BJ (cell line): Measurements from ENCODE around the gene CDON. TPM values are rescaled to one million over a fixed set of nuclear protein-coding genes. Genes with fewer than 3 reads are reported as not detected.

Source experiments
- CTCF ChIA-PET: fragments of 350-600 bp; formaldehyde crosslinking; extraction: SDS; loops from one replicate; lab custom pipeline; 2021; ENCODE audit warnings: antibody characterized with exemption, inconsistent platforms; lab: Yijun Ruan, JAX
- POLR2A ChIA-PET: fragments of 300-600 bp; sonication (Branson Sonifier 250); formaldehyde crosslinking; extraction: SDS; loops from one replicate; lab custom pipeline; 2021; ENCODE audit warnings: antibody characterized with exemption; lab: Charles Lee
- DNase-seq: peaks from one replicate; pipeline ENCODE4 v3.0.0-alpha.2; 2011; ENCODE audit warnings: low read depth
- H3K27me3 ChIP-seq: 2 replicates; pipeline ENCODE4 v1.6.0; 2011; ENCODE audit warnings: low read length; ENCODE audit not compliant: control insufficient read depth, insufficient read depth
- H3K36me3 ChIP-seq: 2 replicates; pipeline ENCODE4 v1.5.1; 2011; ENCODE audit warnings: low read length; ENCODE audit not compliant: control insufficient read depth, insufficient read depth
- H3K4me3 ChIP-seq: 2 replicates; pipeline ENCODE4 v1.5.1; 2011; ENCODE audit warnings: low read depth, mild to moderate bottlenecking, control low read depth, low read length
- polyA plus RNA-seq: library from polyadenylated mRNA; depleted of rRNA; stranded (reverse); fragments of >200 nt; gene quantifications from 2 replicates; pipeline ENCODE4 v1.2.3, GENCODE V29; 2011
- TF ChIP-seq, protein P1 (sequence below): IDR thresholded peaks from 2 replicates; pipeline ENCODE4 v1.5.1; 2011; ENCODE audit warnings: low read depth, mild to moderate bottlenecking, control low read depth, inconsistent platforms, low read length, moderate library complexity; ENCODE audit not compliant: insufficient read depth

The CDON gene
- polyA plus RNA-seq, 1 experiment: 1.5 TPM

DNA sequence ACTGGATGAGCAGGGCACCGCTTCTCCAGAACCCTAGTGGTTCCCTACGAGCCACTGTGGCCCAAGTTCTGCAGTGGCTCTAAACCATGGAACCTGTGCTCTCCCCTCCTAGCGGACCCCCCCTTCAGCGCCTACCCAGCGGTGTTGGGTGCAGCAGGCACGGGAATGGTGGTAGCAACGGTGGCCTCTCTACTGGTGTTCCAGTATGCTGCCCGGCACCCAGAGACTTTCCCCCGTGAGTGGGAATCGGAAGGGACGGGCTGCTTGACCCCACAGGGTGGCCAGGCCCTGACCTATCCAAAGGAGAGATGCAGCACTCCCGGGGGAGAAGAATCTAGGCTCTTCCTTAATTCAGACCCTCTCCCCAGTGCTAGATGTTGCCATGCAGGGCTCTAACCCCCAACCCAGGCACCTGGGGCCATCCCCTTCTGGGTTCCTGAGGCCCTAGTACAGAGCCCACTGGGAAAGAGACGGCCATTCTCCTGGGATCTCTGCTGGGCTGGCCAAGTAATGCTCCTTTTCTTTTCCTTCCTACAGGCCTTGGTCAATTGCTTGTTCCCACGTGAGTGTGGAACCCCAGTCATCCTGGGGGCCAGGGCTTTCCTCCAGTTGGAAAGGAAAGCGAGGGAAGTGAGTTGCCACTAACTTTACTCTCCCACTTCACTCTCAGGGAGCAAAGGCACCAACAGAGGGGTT is 107.6 kb downstream of the CDON start:
- DNase-seq: no peak
- no peaks in the 10 kb centered on the region for H3K36me3 ChIP-seq
- CTCF ChIA-PET: interaction anchor here (1.4 kb wide), 1 partner anchor 239 kb away, joined by 3 read pairs; no protein-coding TSS in a partner anchor
- no peaks in the 10 kb centered on the region; the same call in 1 of the 2 replicates for H3K27me3 ChIP-seq
- POLR2A ChIA-PET: no interaction called here
- no peak overlapping the region for H3K4me3 ChIP-seq
- TF ChIP-seq, protein P1, sequence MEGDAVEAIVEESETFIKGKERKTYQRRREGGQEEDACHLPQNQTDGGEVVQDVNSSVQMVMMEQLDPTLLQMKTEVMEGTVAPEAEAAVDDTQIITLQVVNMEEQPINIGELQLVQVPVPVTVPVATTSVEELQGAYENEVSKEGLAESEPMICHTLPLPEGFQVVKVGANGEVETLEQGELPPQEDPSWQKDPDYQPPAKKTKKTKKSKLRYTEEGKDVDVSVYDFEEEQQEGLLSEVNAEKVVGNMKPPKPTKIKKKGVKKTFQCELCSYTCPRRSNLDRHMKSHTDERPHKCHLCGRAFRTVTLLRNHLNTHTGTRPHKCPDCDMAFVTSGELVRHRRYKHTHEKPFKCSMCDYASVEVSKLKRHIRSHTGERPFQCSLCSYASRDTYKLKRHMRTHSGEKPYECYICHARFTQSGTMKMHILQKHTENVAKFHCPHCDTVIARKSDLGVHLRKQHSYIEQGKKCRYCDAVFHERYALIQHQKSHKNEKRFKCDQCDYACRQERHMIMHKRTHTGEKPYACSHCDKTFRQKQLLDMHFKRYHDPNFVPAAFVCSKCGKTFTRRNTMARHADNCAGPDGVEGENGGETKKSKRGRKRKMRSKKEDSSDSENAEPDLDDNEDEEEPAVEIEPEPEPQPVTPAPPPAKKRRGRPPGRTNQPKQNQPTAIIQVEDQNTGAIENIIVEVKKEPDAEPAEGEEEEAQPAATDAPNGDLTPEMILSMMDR: no peak

DNA sequence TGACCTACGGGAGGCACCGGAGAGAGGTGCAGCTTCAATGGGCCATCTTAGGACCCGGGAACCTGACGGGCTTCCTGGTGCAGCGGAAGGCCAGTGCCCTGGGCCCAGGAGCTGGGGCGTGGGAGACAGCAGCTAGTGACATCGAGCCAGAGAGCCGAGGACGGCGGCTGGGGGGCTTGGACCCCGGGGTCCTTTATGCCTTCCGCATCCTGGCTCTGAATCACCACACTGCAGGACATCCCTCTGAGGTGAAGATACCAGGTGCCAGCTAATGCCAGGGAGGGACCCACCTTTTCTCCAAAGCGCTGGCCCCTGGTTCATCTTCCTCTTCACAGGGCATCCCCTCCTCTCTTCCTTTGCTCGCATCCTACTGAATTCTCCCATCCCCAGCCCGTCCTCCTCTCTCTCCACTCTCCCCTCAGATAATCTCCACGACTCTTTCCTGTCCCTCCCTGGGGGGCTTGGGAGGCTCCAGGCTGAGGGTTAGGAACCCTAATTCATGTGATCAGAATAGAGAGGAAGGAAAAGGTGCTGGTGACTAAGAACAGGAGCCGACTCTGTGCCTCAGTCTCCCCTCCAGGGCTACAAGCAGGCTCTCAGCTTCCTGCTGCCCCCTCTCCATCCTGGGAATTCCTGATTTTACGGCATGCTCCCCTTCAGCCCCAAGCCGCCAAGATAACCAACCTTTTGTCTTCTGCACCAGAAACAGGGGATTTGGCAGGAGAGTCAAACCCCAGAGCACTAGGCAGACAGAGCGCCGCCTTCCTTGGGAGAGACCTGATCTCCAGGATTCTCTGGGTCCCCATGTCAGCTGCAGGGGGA is 108.3 kb downstream of the CDON start:
- H3K27me3 ChIP-seq: no peaks in the 10 kb centered on the region; the same call in 1 of the 2 replicates

GRCh38 chr11:125953401-125953935 is 109.2 kb downstream of the CDON start:
- ChIA-PET POLR2A (no interaction called here), CTCF (no interaction called here)
- no peak overlapping the region for H3K4me3 ChIP-seq
- H3K36me3 ChIP-seq: no peaks in the 10 kb centered on the region
- DNase-seq: no peak
- TF ChIP-seq, protein P1: no peak
- H3K27me3 ChIP-seq: no peaks in the 10 kb centered on the region; the same call in 1 of the 2 replicates

More for the DNA sequence above, 108.3 kb downstream of the CDON start:
- H3K4me3 ChIP-seq: no peak overlapping the region
- TF ChIP-seq, protein P1: no peak
- H3K36me3 ChIP-seq: no peaks in the 10 kb centered on the region
- DNase-seq: no peak
- CTCF ChIA-PET: no interaction called here
- POLR2A ChIA-PET: no interaction called here

DNA sequence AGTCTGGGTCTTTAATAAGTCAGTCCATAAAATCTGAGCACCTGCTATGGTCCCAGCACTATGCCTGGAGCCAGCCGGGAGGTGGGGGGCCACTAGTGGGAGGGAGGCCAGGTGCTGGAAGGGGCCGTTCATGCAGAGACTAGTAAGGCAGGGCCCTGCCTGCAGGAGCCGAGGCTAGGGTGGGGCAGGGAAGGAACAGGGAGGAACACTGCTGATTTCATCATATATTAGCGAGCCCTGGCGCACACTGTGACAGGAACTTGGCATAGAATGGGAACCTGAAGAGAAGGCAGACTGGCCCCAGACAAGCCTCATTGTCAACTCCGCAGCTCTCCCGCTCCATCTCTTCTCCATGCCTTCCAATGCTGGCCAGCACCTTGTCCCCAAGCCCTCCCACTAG is 109.7 kb downstream of the CDON start:
- no peaks in the 10 kb centered on the region for H3K36me3 ChIP-seq
- POLR2A ChIA-PET: no interaction called here
- no peak for DNase-seq
- CTCF ChIA-PET: interaction anchor here (1.1 kb wide), 1 partner anchor 235 kb away, joined by 3 read pairs; no protein-coding TSS in a partner anchor
- H3K27me3 ChIP-seq: no peaks in the 10 kb centered on the region; the same call in 1 of the 2 replicates
- TF ChIP-seq, protein P1: no peak
- no peak overlapping the region for H3K4me3 ChIP-seq

DNA sequence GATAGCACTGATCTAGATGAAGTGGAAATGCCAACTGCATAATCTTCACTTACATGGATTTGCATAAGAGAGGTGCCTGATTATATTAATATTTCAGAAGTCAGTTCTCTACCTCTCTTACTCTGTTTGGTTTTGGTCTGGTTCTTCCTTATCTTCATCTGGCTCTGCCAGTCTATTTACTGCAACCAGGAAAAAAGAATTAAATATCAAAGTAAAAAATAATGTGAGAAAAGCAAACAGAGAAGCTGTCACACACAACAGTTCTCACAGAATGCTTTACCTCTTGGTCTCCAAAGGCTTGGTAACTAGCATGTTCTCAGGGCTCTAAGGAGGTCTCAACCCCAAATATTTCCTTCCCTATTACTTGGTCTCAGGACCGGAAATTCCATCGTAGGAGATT is 110.1 kb downstream of the CDON start:
- POLR2A ChIA-PET: no interaction called here
- Histone ChIP-seq H3K36me3 (no peaks in the 10 kb centered on the region), H3K4me3 (no peak overlapping the region), H3K27me3 (no peaks in the 10 kb centered on the region; the same call in 1 of the 2 replicates)
- DNase-seq: no peak
- TF ChIP-seq, protein P1: no peak
- CTCF ChIA-PET: interaction anchor here (1.1 to 1.7 kb wide), 2 partner anchors 11 to 235 kb away, joined by 3 to 6 read pairs; no protein-coding TSS in a partner anchor
